ENCODE results near the gene SMG6.
"Not testable (repeated sequence)": the region's sequence is repeated elsewhere in the genome, so short reads cannot be mapped to it uniquely, and the experiment has no call there.

The SMG6 gene

DNA sequence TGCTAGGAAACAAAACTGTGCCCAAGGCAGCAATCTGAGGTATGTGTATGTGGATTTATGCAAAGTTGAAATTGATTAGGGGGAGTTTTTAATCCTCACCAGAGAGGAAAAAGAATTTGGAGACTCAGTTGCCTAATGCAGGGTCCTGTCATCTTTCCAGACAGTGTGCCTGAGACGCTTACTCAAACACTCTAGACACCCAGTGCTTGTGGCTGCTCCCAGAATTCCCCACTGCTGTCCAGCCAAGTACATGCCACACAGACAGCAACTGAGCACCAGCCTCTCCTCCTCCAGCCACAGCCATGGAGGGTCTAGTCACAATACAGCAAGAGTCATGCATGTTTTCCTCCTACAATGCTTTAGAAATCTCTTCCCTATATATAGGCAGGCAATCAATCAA lies 130.6 kb downstream of the SMG6 start:
- H3K36me3 Mint-ChIP-seq (ENCODE audit: low read depth): peaks cover 45% of the 10 kb centered on the region
- H3K4me3 Mint-ChIP-seq: no peak overlapping the region
- H3K27ac Mint-ChIP-seq: peak overlapping the region; percentile 8
- no peaks in the 10 kb centered on the region for H3K27me3 Mint-ChIP-seq (ENCODE audit: low read depth)
- H3K4me1 Mint-ChIP-seq (ENCODE audit: low read depth): peaks cover 24% of the 10 kb centered on the region
- DNase-seq (ENCODE audit: low spot score): no peak
- no peaks in the 10 kb centered on the region for H3K9me3 Mint-ChIP-seq

DNA sequence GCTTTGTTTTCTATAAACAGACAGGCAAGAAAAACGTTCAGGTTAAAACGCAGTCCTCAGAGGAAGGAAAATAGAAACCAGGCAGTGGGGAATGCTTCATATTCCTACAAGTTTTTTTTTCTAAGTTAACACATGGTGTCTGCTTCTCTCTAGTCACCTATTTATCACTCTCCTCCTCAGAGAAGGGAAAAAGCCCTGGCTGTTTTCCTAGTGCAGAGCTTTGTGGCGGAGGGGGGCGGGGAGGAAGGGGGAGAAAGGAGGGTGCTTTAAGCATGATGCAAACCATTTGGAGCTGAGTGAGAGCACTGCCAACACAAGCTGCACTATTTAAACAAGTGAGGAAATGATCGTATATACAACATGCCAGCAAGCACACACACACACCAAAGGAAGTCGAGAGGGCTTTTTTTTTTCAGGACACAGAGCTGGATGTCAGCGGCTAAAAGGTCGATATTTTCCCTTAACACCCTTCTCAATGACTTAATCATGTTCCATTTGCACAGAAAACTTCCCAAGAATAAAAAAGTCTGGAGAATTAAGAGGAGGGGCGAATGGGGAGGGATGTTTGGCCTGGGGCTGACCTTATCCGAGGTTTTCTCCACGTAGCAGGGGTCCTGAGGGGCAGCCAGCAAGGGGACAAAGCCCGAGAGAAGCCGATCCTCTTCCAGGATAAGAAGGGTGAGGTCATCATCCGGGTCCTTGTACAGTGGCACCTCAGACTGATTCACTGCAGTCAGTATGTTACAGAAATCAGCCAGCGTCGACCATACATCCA lies 131.3 kb downstream of the SMG6 start:
- H3K9me3 Mint-ChIP-seq: no peaks in the 10 kb centered on the region
- no peak for DNase-seq (ENCODE audit: low spot score)
- peaks cover 42% of the 10 kb centered on the region for H3K36me3 Mint-ChIP-seq (ENCODE audit: low read depth)
- H3K4me1 Mint-ChIP-seq (ENCODE audit: low read depth): peaks cover 20% of the 10 kb centered on the region
- H3K4me3 Mint-ChIP-seq: no peak overlapping the region
- H3K27ac Mint-ChIP-seq: no peak overlapping the region
- no peaks in the 10 kb centered on the region for H3K27me3 Mint-ChIP-seq (ENCODE audit: low read depth)

DNA sequence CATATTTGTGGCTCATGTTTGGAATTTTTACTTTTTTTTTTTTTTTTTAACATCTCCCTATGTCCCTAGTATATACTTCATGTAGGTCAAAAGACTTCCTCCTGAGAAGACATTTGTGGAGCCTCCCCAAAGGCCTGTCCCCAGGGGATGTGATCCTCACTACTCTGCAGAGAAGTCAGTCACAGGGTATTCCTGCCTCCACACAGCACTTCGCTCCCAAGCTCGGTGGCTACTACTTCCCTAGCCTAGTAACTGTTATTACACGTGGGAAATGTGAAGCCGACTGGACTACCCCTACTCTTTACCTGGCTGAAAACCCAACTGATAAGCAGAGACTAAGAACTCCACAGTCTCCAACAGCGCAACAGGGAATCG lies 131.9 kb downstream of the SMG6 start:
- no peak overlapping the region for H3K4me3 Mint-ChIP-seq
- H3K4me1 Mint-ChIP-seq (ENCODE audit: low read depth): peaks cover 20% of the 10 kb centered on the region
- no peaks in the 10 kb centered on the region for H3K27me3 Mint-ChIP-seq (ENCODE audit: low read depth)
- no peaks in the 10 kb centered on the region for H3K9me3 Mint-ChIP-seq
- DNase-seq (ENCODE audit: low spot score): no peak
- no peak overlapping the region for H3K27ac Mint-ChIP-seq
- H3K36me3 Mint-ChIP-seq (ENCODE audit: low read depth): peaks cover 44% of the 10 kb centered on the region

DNA sequence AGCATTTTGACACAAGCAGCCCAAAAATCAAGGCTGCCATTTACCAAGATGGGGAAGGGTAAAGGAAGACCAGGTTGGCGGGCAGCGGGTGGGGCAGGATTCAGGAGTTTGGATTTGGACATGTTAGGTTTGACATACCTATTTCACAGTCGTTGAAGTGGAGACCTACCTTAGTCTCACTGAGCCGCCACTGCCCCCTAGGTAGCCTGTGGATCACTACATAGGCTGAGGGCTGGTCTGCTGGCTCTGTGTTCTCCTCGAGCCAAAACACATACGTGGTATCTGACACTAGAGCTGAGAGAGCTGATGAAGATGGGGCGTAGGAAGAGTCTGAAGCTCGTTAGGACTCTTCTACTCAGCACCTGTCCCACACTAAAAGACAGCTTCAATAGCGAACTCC lies 133.6 kb downstream of the SMG6 start:
- Mint-ChIP-seq H3K27ac (no peak overlapping the region), H3K36me3 (ENCODE audit: low read depth) (peaks cover 49% of the 10 kb centered on the region), H3K4me3 (no peak overlapping the region), H3K9me3 (no peaks in the 10 kb centered on the region), H3K4me1 (ENCODE audit: low read depth) (peaks cover 11% of the 10 kb centered on the region), H3K27me3 (ENCODE audit: low read depth) (no peaks in the 10 kb centered on the region)
- no peak for DNase-seq (ENCODE audit: low spot score)

DNA sequence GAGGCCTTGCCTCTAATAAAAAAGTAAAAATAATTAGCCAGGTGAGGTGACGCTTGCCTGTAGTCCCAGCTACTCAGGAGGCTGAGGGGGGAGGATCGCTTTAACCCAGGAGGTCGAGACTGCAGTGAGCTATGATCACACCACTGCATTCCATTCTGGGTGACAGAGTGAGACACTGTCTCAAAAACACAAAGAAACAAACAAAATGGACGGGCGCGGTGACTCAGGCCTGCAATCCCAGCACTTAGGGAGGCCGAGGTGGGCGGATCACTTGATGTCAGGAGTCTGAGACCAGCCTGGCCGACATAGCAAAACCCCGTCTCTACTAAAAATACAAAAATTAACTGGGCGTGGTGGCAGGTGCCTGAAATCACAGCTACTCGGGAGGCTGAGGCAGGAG lies 137.9 kb downstream of the SMG6 start:
- peaks cover 29% of the 10 kb centered on the region for H3K36me3 Mint-ChIP-seq (ENCODE audit: low read depth)
- not testable (repeated sequence) for H3K27me3 Mint-ChIP-seq (ENCODE audit: low read depth); H3K9me3 Mint-ChIP-seq; DNase-seq (ENCODE audit: low spot score); H3K4me1 Mint-ChIP-seq (ENCODE audit: low read depth); H3K4me3 Mint-ChIP-seq; H3K27ac Mint-ChIP-seq

DNA sequence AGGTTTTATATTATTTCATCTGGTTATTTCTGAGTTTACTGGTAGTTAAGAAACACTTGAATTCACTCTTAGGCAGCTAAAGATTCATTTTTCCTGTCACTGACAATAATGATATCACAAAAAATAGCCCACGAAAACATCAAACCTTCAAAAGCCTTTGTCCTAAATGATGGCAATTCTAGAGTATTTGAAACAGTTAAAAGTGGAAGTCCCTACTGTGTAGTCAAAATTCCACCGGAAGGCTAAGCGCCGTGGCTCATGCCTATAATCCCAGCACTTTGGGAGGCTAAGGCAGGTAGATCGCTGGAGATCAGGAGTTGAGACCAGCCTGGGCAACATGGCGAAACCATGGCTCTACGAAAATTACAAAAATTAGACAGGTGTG lies 145.2 kb downstream of the SMG6 start:
- no peak for DNase-seq (ENCODE audit: low spot score)
- H3K27me3 Mint-ChIP-seq (ENCODE audit: low read depth): no peaks in the 10 kb centered on the region
- H3K4me3 Mint-ChIP-seq: no peak overlapping the region
- H3K4me1 Mint-ChIP-seq (ENCODE audit: low read depth): peaks cover 23% of the 10 kb centered on the region
- H3K36me3 Mint-ChIP-seq (ENCODE audit: low read depth): peaks cover 29% of the 10 kb centered on the region
- H3K27ac Mint-ChIP-seq: no peak overlapping the region
- H3K9me3 Mint-ChIP-seq: no peaks in the 10 kb centered on the region

DNA sequence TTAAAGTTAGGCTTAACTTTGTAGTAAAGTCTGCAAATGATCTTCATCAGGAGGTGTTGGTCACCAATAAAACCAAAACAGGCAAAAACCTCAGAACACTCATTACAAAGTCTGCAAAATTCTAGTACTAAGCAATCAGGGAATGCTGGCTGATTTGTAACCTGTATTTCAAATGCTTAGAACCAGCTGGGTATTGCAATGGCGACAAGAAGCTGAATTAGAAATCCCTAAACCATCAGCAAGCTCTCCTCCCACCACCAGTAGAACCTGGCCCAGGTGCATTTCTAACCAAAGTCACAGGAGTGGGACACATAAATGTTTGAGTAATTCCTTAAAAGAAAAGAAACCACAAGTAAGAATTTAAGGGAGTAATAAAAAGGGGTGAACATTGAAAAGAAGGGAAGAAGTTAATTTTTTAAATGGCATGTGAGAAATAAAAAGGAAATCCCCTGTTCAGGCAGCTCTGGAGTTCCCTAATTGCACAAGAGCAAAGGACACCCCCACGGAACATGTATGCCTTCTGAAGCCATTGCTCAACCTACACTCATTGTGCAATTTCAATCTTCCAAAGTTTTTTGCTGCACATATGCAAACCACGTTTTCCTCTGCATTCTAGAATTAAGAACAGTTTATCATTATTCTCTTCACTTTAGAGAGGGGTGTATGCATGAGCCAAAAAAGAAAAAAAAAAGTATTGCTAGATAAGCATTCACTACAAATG lies 145.8 kb downstream of the SMG6 start:
- Mint-ChIP-seq H3K27me3 (ENCODE audit: low read depth) (no peaks in the 10 kb centered on the region), H3K9me3 (no peaks in the 10 kb centered on the region), H3K27ac (no peak overlapping the region), H3K4me3 (no peak overlapping the region), H3K4me1 (ENCODE audit: low read depth) (peaks cover 23% of the 10 kb centered on the region), H3K36me3 (ENCODE audit: low read depth) (peaks cover 34% of the 10 kb centered on the region)
- DNase-seq (ENCODE audit: low spot score): no peak

DNA sequence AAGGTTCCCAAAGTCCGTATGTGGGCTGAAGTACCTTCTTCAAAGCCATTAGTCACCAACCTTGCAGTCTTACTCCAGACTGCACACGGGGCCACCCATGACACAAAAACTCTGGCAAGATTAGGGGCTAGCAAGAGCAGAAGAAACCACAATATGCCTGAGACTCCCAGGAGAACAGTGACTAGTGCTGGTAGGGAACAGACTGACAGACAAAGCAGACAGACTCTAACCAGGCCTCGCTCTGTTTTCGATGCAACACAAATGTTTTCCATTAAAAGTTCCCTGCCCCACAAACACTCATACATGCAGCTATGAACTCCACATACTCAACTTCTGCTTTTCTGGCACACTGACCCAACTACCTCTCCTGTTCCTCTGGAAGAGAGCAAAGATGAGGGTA lies 146.5 kb downstream of the SMG6 start:
- peaks cover 39% of the 10 kb centered on the region for H3K36me3 Mint-ChIP-seq (ENCODE audit: low read depth)
- H3K27ac Mint-ChIP-seq: no peak overlapping the region
- H3K4me1 Mint-ChIP-seq (ENCODE audit: low read depth): peaks cover 23% of the 10 kb centered on the region
- no peaks in the 10 kb centered on the region for H3K9me3 Mint-ChIP-seq
- no peaks in the 10 kb centered on the region for H3K27me3 Mint-ChIP-seq (ENCODE audit: low read depth)
- no peak overlapping the region for H3K4me3 Mint-ChIP-seq
- no peak for DNase-seq (ENCODE audit: low spot score)

DNA sequence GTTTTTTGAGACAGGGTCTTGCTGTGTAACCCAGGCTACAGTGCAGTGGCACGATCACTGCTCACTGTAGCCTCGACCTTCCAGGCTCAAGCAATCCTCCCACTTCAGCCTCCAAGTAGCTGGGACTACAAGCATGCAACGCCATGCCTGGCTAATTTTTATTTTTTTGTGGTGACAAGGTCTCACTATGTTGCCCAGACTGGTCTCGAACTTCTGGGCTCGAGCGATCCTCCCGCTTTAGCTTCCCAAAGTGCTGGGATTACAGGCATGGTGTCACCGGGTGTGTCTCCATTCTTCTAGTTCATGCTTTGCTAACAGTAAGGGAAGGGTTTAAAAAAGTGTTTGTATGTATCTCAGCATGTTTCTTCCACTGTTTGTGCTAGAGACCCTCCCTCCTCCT lies 146.9 kb downstream of the SMG6 start:
- DNase-seq (ENCODE audit: low spot score): no peak
- peaks cover 40% of the 10 kb centered on the region for H3K36me3 Mint-ChIP-seq (ENCODE audit: low read depth)
- H3K4me3 Mint-ChIP-seq: no peak overlapping the region
- no peak overlapping the region for H3K27ac Mint-ChIP-seq
- H3K4me1 Mint-ChIP-seq (ENCODE audit: low read depth): peaks cover 26% of the 10 kb centered on the region
- H3K27me3 Mint-ChIP-seq (ENCODE audit: low read depth): no peaks in the 10 kb centered on the region
- no peaks in the 10 kb centered on the region for H3K9me3 Mint-ChIP-seq

DNA sequence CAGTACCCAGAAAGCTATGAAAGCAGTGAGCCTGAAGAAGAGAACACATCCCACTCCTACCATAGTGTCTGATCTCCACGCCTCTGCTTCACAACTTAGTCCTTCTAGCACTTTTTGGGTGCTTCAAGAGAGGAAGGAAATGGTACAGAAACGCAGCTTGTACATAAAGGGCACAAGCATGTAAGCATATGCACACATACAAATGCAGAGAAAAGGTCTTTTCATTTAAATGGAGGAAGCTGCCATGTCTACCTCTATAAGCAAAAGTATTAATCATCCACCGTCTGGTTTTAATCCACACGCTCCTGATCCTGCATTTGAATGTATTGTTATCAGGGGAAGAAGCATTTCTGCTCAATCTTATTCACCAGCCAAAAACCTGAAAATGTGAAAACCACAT lies 148.0 kb downstream of the SMG6 start:
- Mint-ChIP-seq H3K4me3 (no peak overlapping the region), H3K9me3 (no peaks in the 10 kb centered on the region), H3K4me1 (ENCODE audit: low read depth) (peaks cover 26% of the 10 kb centered on the region), H3K27me3 (ENCODE audit: low read depth) (no peaks in the 10 kb centered on the region), H3K36me3 (ENCODE audit: low read depth) (peaks cover 42% of the 10 kb centered on the region), H3K27ac (no peak overlapping the region)
- no peak for DNase-seq (ENCODE audit: low spot score)

DNA sequence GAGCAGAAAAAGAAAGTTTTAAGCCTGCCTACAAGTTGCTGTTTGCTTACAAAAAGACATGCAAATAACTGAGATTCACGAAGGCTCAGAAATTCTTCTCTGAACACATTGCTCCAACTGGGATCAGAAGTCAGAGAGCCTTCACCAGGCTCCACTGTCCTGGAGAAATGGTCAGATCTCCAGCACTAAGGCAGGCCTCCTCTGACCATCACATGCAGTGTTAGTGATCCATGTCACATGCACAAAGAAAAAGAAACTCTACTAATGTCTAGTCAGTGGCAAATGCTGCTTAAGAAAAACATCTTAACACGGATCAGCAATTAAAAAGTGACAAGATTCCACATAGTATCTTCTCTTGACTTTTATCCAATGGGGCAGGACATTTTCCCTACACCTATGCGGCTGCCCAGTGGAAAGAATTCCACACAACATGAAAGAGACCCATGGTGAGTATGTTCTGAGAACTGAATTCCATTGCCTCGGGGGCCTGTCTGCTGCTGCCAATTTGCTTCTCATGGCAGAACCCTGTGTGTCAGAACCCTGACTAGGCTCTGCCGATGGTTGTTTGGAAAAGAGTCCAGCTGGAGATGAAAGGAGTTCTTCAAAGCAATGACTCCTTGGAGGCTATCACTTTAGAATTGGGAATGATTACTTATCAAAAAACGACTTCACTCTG lies 152.1 kb downstream of the SMG6 start:
- Mint-ChIP-seq H3K4me3 (no peak overlapping the region), H3K36me3 (ENCODE audit: low read depth) (peaks cover 45% of the 10 kb centered on the region), H3K27ac (no peak overlapping the region), H3K9me3 (no peaks in the 10 kb centered on the region), H3K4me1 (ENCODE audit: low read depth) (peaks cover 12% of the 10 kb centered on the region), H3K27me3 (ENCODE audit: low read depth) (no peaks in the 10 kb centered on the region)
- no peak for DNase-seq (ENCODE audit: low spot score)

DNA sequence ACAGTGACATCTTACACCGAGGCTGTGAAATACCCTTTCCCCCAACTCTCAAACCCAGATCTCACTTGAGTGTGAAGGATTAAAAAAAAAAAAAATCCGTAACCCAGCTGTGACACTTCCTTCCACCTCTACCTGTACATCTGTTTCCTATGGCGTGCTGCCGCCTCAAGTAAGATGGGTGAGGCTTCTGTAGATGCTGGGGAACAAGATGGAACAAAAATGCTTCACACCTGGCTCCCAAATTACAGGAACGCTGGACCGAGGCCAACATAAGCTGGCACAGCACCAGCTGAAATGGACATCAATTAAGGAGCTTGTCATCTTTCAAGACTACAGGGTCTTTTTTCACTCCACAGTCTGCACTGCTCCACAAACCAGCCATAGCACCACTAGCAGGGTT lies 152.8 kb downstream of the SMG6 start:
- H3K4me1 Mint-ChIP-seq (ENCODE audit: low read depth): peaks cover 16% of the 10 kb centered on the region
- no peaks in the 10 kb centered on the region for H3K9me3 Mint-ChIP-seq
- DNase-seq (ENCODE audit: low spot score): no peak
- H3K27ac Mint-ChIP-seq: no peak overlapping the region
- no peak overlapping the region for H3K4me3 Mint-ChIP-seq
- H3K36me3 Mint-ChIP-seq (ENCODE audit: low read depth): peaks cover 45% of the 10 kb centered on the region
- no peaks in the 10 kb centered on the region for H3K27me3 Mint-ChIP-seq (ENCODE audit: low read depth)

DNA sequence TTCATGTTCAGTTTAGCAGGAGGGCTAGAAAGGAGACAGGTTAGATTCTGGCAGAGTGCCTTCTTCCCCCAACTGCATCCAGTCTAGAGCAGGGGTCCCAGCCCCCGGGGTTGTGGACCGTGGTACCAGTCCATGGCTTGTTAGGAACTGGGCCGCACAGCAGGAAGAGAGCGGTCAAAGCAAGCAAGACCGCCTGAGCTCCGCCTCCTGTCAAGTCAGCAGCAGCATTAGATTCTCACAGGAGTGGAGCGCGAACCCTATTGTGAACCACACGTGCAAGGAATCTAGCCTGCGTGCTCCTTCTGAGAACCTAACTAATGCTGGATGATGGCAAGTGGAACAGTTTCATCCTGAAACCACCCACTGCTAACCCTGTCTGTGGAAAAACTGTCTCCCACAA lies 153.7 kb downstream of the SMG6 start:
- Mint-ChIP-seq H3K27me3 (ENCODE audit: low read depth) (no peaks in the 10 kb centered on the region), H3K9me3 (no peaks in the 10 kb centered on the region), H3K27ac (no peak overlapping the region), H3K4me3 (no peak overlapping the region), H3K4me1 (ENCODE audit: low read depth) (peaks cover 10% of the 10 kb centered on the region), H3K36me3 (ENCODE audit: low read depth) (peaks cover 38% of the 10 kb centered on the region)
- no peak for DNase-seq (ENCODE audit: low spot score)

DNA sequence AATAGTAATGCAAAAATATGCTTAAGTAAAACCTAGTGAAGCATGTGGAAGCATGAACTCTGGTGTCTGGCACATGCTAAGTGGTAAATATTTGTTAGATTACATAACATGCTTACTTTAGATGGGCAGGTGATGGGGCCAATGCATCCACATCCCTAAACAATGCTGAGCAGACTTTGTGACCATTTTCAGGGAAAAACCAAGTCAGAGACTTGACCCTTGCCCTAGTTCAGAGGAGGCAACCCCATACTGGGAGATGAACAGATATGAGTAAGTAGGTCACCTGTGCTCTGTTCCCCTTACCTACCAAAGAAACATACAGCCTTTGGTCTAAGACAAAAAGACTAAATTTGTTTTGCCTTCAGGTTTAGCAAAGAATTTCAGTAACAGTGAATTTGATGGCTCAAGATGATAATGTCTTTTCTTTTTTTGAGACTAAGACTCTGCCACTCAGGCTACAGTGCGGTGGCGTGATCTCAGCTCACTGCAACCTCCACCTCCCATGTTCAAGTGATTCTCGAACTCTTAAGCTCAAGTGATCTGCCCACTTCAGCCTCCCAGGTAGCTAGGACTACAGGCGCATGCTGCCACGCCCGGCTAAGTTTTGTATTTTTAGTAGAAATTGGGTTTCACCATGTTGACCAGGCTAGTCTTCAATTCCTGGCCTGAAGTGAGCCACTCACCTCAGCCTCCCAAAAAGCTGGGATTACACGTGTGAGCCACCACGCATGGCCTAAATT lies 157.3 kb downstream of the SMG6 start:
- Mint-ChIP-seq H3K4me1 (ENCODE audit: low read depth) (peaks cover 11% of the 10 kb centered on the region), H3K36me3 (ENCODE audit: low read depth) (peaks cover 31% of the 10 kb centered on the region), H3K9me3 (no peaks in the 10 kb centered on the region), H3K4me3 (no peak overlapping the region), H3K27me3 (ENCODE audit: low read depth) (no peaks in the 10 kb centered on the region), H3K27ac (no peak overlapping the region)
- DNase-seq (ENCODE audit: low spot score): no peak
